ENCODE measurements around the gene BRD4.

The BRD4 gene

DNA sequence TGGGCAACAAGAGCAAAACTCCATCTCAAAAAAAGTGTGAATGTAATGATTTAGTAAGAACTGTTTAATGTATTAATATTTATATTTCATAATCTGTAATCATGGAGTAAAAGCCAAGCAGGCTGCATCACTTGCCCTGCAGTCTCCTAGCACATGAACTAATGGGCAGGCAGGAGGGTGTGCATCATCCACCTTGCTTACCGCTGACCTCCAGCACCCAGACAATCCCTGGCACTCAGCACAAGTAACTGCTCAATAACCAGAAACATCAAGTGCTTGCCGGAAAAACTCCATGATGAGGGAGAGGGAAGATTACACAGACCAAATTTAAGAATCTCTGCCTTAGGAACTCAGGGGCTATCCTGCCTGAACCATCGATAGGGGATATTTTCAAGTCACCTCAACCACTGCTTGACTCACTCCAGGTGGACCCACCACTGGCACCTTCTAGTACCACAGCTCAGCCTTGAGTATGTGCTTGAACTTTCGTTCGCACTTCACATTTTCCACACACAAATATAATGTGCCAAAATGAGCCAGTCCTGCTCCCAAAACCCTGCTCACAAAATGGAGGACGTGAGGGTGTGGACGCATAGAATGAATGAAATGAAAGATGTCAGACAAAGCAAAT, 18.6 kb downstream of the BRD4 start:
- no peak for DNase-seq (ENCODE audit: low read depth in 3 of 3)

GRCh38 chr19:15307169-15307568, 25.2 kb downstream of the BRD4 start:
- no peak for DNase-seq (ENCODE audit: low read depth in 3 of 3)

DNA sequence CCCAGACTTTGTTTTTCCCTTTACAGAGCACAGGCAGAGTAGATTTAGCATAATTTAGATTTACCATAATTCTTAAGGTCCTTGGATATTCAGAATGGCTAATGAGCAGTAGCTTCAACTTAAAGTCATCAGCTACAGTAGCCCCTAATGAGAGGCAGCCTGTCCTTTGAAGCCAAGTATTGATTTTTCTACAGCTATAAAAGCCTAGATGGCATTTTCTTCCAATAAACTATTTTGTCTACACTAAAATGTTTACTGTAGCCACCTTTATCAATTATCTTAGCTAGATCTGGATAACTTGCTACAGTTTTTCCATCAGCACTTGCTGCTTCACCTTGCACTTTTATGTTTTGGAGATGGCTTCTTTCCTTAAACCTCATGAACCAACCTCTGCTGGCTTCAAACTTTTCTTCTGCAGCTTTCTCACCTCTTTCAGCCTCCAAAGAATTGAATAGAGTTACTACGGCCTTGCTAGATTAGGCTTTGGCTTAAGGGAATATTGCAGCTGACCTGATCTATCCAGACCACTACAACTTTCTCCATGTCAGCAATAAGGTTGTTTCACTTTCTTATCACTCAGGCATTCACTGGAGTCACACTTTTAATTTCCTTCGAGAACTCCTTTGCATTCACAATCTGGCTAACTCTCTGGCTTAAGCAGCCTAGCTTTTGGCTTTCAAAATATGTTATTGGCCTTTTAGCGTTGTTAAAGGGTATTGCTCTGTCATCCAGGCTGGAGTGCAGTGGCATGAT, 26.6 kb downstream of the BRD4 start:
- DNase-seq (ENCODE audit: low read depth in 3 of 3) = no peak

GRCh38 chr19:15304140-15304705, 28.1 kb downstream of the BRD4 start:
- DNase-seq (ENCODE audit: low read depth in 3 of 3) = peak in 1 of 3 experiments; percentile 24

- DNase-seq (ENCODE audit: low read depth in 3 of 3) = no peak
These were observed 29.1 kb downstream of the BRD4 start for GRCh38 chr19:15303105-15303780.

DNA sequence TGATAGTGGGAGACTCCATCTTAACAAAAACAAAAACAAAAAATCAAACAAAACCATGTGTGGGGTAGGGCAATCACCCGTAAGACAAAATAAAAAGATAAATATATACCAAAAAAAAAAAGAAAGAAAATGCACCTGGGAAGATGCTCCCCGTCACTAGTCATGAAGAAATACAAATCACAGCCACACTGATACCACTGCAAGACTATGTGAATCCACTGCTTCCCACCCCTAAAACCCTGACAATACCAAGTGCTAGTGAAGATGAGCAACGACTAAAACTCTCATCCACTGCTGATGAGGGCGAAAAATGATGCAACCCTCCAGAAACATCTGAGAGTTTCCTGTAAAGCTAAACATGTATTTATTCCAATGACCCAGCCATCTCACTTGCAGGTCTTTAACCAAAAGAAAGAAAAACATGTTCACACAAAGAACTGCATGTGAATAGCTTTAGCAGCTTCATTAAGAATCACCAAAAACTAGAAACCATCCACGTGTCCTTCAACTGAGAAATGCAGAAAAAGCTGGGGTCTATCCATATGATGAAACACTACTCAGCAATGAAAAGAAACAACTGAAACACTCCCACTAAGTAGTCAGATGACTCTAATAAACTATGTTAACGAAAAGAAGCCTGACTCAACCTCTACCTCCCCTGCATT, 31.7 kb downstream of the BRD4 start:
- no peak for DNase-seq (ENCODE audit: low read depth in 3 of 3)

DNA sequence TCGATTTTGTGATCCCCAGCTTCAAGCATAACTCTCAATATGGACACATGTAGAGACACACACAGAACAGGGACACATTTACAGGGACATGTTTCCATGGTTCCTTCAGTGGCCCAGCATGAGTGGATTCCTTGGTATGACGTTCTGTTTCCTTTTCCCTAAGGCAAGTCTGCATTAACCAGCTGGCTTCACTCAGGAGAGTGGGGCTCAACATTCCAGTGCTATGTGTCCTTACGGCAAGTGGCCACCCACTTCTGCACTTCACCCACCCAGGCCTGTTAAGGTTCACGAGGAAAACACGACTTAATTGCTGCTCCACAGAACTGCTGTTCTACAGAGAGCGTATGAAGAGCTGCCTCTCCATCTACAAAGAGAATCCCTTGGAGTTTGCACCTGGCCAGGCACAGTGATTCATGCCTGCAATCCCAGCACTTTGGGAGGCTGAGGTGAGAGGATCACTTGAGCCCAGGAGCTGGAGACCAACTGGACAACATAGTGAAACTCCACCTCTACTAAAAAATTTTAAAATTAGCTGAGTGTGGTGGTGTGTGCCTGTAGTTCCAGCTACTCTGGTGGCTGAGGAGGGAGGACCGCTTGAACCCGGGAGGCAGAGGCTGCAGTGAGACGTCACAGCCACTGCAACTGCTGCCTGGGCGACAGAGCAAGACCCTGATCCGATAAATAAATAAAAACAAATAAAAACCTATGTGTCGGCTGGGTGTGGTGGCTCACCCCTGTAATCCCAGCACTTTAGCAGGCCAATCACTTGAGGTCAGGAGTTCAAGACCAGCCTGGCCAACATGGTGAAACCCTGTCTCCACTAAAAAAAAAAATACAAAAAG, 32.5 kb downstream of the BRD4 start:
- DNase-seq (ENCODE audit: low read depth in 3 of 3) = no peak

DNA sequence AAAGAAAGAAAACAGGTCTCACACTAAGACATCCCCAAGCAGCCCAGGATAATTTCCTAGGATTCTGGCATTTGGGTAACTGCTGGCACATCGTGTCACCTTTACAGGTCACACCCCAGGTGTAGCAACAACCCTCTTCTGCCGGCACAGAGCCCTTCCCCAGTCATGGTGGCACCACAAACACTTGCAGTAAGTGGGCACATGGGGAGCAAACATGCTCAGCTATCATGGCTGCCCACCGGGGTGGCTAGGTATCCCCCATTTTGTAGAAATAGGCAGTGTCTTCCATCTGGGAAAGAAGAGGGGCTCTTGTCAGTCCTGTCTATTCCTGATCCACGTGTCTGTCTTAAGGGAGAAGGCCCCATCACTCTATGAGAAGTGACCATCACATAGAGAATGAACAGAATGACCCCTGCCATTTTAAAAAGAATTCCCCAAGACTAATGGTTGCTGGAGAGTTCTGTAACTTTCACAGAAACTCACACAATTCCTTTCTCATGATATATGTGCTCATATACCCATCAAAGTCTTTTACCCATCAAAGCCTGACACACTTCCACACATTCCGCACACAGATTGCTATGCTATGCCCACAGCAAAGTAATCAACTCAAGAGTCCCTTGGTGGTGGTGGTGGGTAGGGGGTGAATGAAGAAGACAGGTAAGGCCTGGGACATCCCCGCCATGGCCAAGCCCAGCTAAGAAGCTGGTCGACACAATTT, 33.3 kb downstream of the BRD4 start:
- no peak for DNase-seq (ENCODE audit: low read depth in 3 of 3)

GRCh38 chr19:15297416-15298224, 34.7 kb downstream of the BRD4 start:
- DNase-seq (ENCODE audit: low read depth in 3 of 3) = no peak

DNA sequence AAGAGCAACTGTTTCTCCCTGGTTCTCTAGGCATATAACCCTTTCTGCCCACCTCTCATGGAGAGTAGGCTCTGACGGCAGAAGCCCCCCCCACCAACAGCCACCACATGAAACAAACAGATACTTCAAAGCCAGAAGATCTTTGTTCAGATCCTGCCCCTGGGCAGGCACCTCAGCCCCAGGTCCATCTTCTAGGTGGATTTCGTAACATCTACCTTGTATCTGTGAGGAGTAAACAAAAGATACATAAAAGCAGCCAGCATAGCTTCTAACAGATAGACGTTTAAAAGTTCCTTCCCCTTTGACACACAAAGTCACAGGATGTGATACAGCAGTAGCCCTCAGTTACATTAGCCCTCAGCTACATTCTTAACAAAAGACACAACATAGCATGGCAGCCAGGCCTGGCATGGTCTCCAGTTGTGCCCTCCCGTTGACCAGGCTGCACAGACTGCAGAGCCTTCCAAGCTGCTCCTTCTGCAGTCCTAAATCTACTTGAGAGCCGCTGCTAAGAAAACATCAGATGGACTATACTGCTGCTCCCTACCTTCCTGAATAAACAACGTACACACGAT, 35.4 kb downstream of the BRD4 start:
- DNase-seq (ENCODE audit: low read depth in 3 of 3) = no peak

DNA sequence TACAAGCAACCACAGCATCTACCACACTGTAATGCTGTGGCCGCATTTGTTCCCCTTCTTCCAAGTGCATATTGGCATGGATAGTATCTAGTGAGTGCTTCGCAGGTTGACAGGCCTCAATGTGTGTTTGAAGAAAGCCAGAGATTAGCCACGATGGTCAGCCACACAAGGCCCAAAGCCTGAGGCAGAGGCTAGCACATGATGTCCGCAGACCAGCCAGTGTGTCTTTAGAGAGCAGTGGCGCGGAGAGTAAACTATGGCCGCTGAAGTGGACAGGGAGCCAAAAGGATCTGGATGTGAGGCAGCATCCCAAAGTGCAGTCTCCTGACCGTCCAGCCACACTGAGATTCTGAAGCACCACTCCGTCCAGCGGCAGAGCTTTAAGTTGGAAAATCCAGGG, 36.0 kb downstream of the BRD4 start:
- no peak for DNase-seq (ENCODE audit: low read depth in 3 of 3)

- no peak for DNase-seq (ENCODE audit: low read depth in 3 of 3)
These were observed 37.8 kb downstream of the BRD4 start for GRCh38 chr19:15294561-15294990.

- DNase-seq (ENCODE audit: low read depth in 3 of 3) = no peak
These were observed 38.4 kb downstream of the BRD4 start for GRCh38 chr19:15293781-15294491.

- no peak for DNase-seq (ENCODE audit: low read depth in 3 of 3)
These were observed 39.3 kb downstream of the BRD4 start for GRCh38 chr19:15292847-15293582.

GRCh38 chr19:15292140-15292539, 40.2 kb downstream of the BRD4 start:
- DNase-seq (ENCODE audit: low read depth in 3 of 3) = no peak

GRCh38 chr19:15291548-15292021, 40.8 kb downstream of the BRD4 start:
- DNase-seq (ENCODE audit: low read depth in 3 of 3) = no peak

DNA sequence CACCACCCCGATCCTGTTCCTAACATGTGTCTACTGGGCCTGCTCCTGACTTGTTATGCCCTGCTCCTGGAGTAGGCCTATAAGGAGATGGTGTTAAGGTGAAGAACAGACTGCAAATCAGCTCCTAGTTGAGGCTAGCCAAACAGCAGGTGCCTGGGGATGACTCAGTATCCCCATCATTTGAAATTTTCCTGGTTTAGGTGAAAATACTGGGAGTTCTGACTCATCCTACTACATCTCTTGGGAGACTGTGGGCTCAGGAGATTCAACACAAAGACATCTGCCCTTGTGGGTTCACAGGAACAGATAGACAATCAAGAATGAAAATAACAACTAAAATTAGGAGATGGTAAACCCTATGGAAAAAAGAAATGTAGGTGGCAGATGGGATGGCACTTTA, 41.2 kb downstream of the BRD4 start:
- no peak for DNase-seq (ENCODE audit: low read depth in 3 of 3)

DNA sequence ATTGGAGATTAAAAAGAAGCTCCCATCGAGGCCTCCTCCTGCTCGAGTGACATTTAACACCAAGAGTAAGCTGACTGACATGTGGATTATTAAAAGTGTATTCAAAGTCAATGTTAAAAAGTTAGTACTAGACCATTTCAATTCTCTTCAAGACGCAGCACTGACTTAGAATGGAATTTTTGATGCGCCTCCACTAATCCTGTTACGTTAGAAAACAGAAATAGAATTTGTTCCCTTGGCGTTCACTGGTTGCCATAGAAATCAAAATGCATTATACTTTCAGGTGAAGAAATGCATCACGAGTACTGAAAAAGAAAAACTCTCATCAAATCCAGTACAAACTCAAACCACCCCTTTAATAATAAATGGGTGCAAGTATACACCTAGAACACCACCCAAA, 42.2 kb downstream of the BRD4 start:
- DNase-seq (ENCODE audit: low read depth in 3 of 3) = no peak
